GM12878 (cell line): ENCODE measurements around the gene CCSER2. TPM values are rescaled to one million over a fixed set of nuclear protein-coding genes. Genes with fewer than 3 reads are reported as not detected.

Experiments
- ATAC-seq: fragments of 200-7000 bp; cut with Tn5 transposase; 3 replicates; pipeline ENCODE4 v1.9.1; 2020; ENCODE audit warnings: mild to moderate bottlenecking, moderate library complexity
- BruUV-seq: library from RNA; stranded (reverse); fragments of 400-500 nt; replicated peaks from 2 replicates; lab custom pipeline; 2021; lab: Mats Ljungman, UMichigan
- CTCF ChIA-PET: fragments of 300-600 bp; sonication (Branson Sonifier 250); formaldehyde crosslinking; extraction: SDS; loops from one replicate; lab custom pipeline; 2021; ENCODE audit warnings: inconsistent platforms; lab: Yijun Ruan, JAX
- POLR2A ChIA-PET: fragments of 350-600 bp; formaldehyde crosslinking; extraction: SDS; loops from one replicate; lab custom pipeline; 2021; ENCODE audit warnings: inconsistent platforms; lab: Charles Lee
- RAD21 ChIA-PET: fragments of 300-600 bp; sonication (Branson Sonifier 250); formaldehyde crosslinking; loops from one replicate; lab custom pipeline; 2023; ENCODE audit warnings: antibody characterized with exemption; ENCODE audit not compliant: unreplicated experiment; lab: Charles Lee
- SMC1A ChIA-PET: fragments of 300-600 bp; sonication (Branson Sonifier 250); formaldehyde crosslinking; loops from one replicate; lab custom pipeline; 2023; ENCODE audit not compliant: unreplicated experiment, uncharacterized antibody; lab: Charles Lee
- DNase-seq: peaks from one replicate; pipeline ENCODE4 v3.0.0-alpha.2; 2011; ENCODE audit warnings: low read depth, low spot score
- FAIRE-seq: peaks from 3 replicates; lab custom pipeline; 2011; peaks lifted over from hg19 to GRCh38; lab: Jason Lieb, UNC
- H2AFZ ChIP-seq: 2 replicates; pipeline ENCODE4 v1.6.0; 2011; ENCODE audit warnings: low read depth, low read length, control low read depth; ENCODE audit not compliant: control insufficient read depth
- H3K27ac ChIP-seq: 2 replicates; pipeline ENCODE4 v1.5.1; 2011; ENCODE audit warnings: control low read depth; ENCODE audit not compliant: control insufficient read depth, insufficient read depth
- H3K27me3 ChIP-seq, 2 experiments: replicated peaks in 1 of 2; 2 replicates each; pipeline versions ENCODE4 v1.6.0 to v1.6.1; 2011; ENCODE audit warnings: low read length in 1 of 2; ENCODE audit not compliant: control insufficient read depth in 2 of 2, insufficient read depth in 2 of 2
- H3K36me3 ChIP-seq, 2 experiments: 2 replicates each; pipeline ENCODE4 v1.5.1; 2011; ENCODE audit warnings: low read length in 1 of 2; ENCODE audit not compliant: control insufficient read depth in 2 of 2, insufficient read depth in 2 of 2
- H3K4me1 ChIP-seq: 2 replicates; pipeline ENCODE4 v1.6.1; 2011; ENCODE audit warnings: mild to moderate bottlenecking, low read length, moderate library complexity, mixed read lengths; ENCODE audit not compliant: control insufficient read depth, insufficient read depth
- H3K4me2 ChIP-seq: 2 replicates; pipeline ENCODE4 v1.6.0; 2011; ENCODE audit warnings: control low read depth; ENCODE audit not compliant: control insufficient read depth, insufficient read depth
- H3K4me3 ChIP-seq: fragments of 200-600 bp; sonication (generic); 2 replicates; pipeline ENCODE4 v1.5.1; 2016
- H3K79me2 ChIP-seq: 2 replicates; pipeline ENCODE4 v1.6.0; 2011; ENCODE audit warnings: low read length; ENCODE audit not compliant: control insufficient read depth, insufficient read depth
- H3K9ac ChIP-seq: 2 replicates; pipeline ENCODE4 v1.8.0; 2011; ENCODE audit warnings: low read length, control low read depth, mixed read lengths; ENCODE audit not compliant: control insufficient read depth, insufficient read depth
- H3K9me3 ChIP-seq: replicated peaks from 3 replicates; pipeline ENCODE4 v1.5.1; 2011; ENCODE audit warnings: mild to moderate bottlenecking, low read length; ENCODE audit not compliant: control insufficient read depth, insufficient read depth
- H4K20me1 ChIP-seq: 2 replicates; pipeline ENCODE4 v1.6.0; 2011; ENCODE audit not compliant: control insufficient read depth, insufficient read depth
- CHD2 ChIP-seq: IDR thresholded peaks from 2 replicates; pipeline ENCODE4 v1.6.1; 2011; ENCODE audit warnings: low read depth, low read length, improper control_type of control experiment, borderline replicate concordance
- GABPA ChIP-seq: IDR thresholded peaks from 2 replicates; pipeline ENCODE4 v1.6.1; 2014; ENCODE audit warnings: antibody characterized with exemption, low read depth, mild to moderate bottlenecking, inconsistent platforms
- RELA ChIP-seq: fragments of 450-650 bp; IDR thresholded peaks from 2 replicates; pipeline ENCODE4 v1.8.0; 2014; ENCODE audit warnings: borderline replicate concordance; ENCODE audit not compliant: partially characterized antibody
- STAT1 ChIP-seq: fragments of 450-650 bp; conservative IDR thresholded peaks from 2 replicates; pipeline ENCODE4 v1.6.1; 2014; ENCODE audit warnings: antibody characterized with exemption, mild to moderate bottlenecking
- WGBS: methylation state at CpG from one replicate; pipeline ENCODE4 v1.1.6; 2016; ENCODE audit warnings: low lambda C conversion rate; ENCODE audit not compliant: insufficient replicate concordance, insufficient coverage; ENCODE audit errors: missing lambda C conversion rate; 5-methylcytosine and 5-hydroxymethylcytosine counted together
- in situ Hi-C: fragments of 300-500 bp; cut with MboI; formaldehyde crosslinking; loops from 9 replicates; pipeline ENCODE4 v1.14.3; 2018; ENCODE audit warnings: mixed read lengths
- intact Hi-C: fragments of 100-400 bp; cut with micrococcal nuclease; formaldehyde crosslinking; loops from one replicate; pipeline ENCODE4 v1.14.2; 2022; ENCODE audit not compliant: unreplicated experiment
- polyA plus RNA-seq, 11 experiments: library from polyadenylated mRNA; depleted of rRNA in 4 of 11; unstranded in 6 of 11; stranded (reverse) in 5 of 11; fragments of >200 nt; fragmentation: Nextera tagmentation in 4 of 11; fragmentation: Illumina TruSeq in 1 of 11; extraction: Ambion mirVana in 4 of 11; extraction: Trizol in 1 of 11; gene quantifications; 1 replicate in 1 of 11; 2 replicates in 10 of 11; pipeline versions ENCODE4 v1.2.1 to v1.2.3, GENCODE V29; 2011 to 2016; ENCODE audit warnings: inconsistent platforms in 2 of 11, missing spikeins in 2 of 11, low read depth in 1 of 11
- total RNA-seq, 4 experiments: library from RNA; depleted of rRNA in 3 of 4; stranded (reverse); fragments of >200 nt in 3 of 4; fragmentation: Illumina TruSeq in 1 of 4; extraction: Trizol in 1 of 4; gene quantifications; 2 replicates each; pipeline versions ENCODE4 v1.2.1 to v1.2.3, GENCODE V29; 2013 to 2021
- TF ChIP-seq, protein P1 (sequence below): fragments of 450-650 bp; formaldehyde crosslinking; IDR thresholded peaks from 2 replicates; pipeline ENCODE4 v1.4.0; 2022; ENCODE audit warnings: mild to moderate bottlenecking, moderate library complexity

The CCSER2 gene
- total and polyA plus RNA-seq, 10 of the 15 experiments (the other 5 are each of a cell fraction or from before 2014, with no cell fraction given): 4.7 to 18.8 (median 13.2) TPM

DNA sequence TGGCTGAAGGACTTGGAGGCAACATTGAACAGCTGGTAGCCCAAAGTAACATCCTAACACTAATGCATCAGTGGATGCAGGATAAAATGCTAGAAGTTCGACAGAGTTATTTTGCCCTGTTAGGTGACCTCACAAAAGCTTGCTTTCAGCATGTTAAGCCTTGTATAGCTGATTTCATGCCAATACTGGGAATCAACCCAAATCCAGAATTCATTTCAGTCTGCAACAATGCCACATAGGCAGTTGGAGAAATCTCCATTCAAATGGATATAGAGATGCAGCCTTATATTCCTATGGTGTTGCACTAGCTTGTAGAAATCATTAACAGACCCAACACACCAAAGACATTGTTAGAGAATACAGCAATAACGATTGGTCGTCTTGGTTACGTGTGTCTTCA, 62.9 kb downstream of the CCSER2 start:
- Histone ChIP-seq H3K4me3 (no peak overlapping the region), H3K27me3 (no peaks in the 10 kb centered on the region), H3K4me2 (no peak overlapping the region), H3K27ac (no peak overlapping the region), H3K79me2 (no peaks in the 10 kb centered on the region), H4K20me1 (no peaks in the 10 kb centered on the region), H3K9me3 (no peaks in the 10 kb centered on the region), H3K9ac (no peak overlapping the region), H3K4me1 (no peaks in the 10 kb centered on the region), H3K36me3 (no peaks in the 10 kb centered on the region), H2AFZ (no peak overlapping the region)
- in situ Hi-C loops: no loop called here
- FAIRE-seq (no peak), DNase-seq (no peak), ATAC-seq (no peak)
- CTCF ChIA-PET: no interaction called here
- TF ChIP-seq RELA (no peak), STAT1 (no peak), CHD2 (no peak), GABPA (no peak)
- TF ChIP-seq, protein P1, sequence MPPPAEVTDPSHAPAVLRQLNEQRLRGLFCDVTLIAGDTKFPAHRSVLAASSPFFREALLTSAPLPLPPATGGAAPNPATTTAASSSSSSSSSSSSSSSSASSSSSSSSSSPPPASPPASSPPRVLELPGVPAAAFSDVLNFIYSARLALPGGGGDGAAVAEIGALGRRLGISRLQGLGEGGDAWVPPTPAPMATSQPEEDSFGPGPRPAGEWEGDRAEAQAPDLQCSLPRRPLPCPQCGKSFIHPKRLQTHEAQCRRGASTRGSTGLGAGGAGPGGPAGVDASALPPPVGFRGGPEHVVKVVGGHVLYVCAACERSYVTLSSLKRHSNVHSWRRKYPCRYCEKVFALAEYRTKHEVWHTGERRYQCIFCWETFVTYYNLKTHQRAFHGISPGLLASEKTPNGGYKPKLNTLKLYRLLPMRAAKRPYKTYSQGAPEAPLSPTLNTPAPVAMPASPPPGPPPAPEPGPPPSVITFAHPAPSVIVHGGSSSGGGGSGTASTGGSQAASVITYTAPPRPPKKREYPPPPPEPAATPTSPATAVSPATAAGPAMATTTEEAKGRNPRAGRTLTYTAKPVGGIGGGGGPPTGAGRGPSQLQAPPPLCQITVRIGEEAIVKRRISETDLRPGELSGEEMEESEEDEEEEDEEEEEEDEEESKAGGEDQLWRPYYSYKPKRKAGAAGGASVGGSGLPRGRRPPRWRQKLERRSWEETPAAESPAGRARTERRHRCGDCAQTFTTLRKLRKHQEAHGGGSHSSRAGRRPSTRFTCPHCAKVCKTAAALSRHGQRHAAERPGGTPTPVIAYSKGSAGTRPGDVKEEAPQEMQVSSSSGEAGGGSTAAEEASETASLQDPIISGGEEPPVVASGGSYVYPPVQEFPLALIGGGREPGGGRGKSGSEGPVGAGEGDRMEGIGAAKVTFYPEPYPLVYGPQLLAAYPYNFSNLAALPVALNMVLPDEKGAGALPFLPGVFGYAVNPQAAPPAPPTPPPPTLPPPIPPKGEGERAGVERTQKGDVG (CRISPR knock-in tag): no peak
- intact Hi-C loops: no loop called here
- 96% methylated on average over 4 of the region's 4 CpGs for WGBS
- RAD21 ChIA-PET: no interaction called here
- POLR2A ChIA-PET: no interaction called here
- SMC1A ChIA-PET: interaction anchor here (1.0 kb wide), 1 partner anchor 146 kb away, joined by 3 read pairs; no protein-coding TSS in a partner anchor
- BruUV-seq: no TSS peak
